PC-9 (cell line): Measurements from ENCODE around the gene EEF2K. TPM values are rescaled to one million over a fixed set of nuclear protein-coding genes. Genes with fewer than 3 reads are reported as not detected.

Experiments used
- BruUV-seq: library from RNA; stranded (reverse); fragments of 400-500 nt; replicated peaks from 2 replicates; lab custom pipeline; 2021; lab: Mats Ljungman, UMichigan
- CTCF ChIA-PET: fragments of 300-600 bp; sonication (Branson Sonifier 250); formaldehyde crosslinking; loops from one replicate; lab custom pipeline; 2022; ENCODE audit warnings: antibody characterized with exemption; lab: Charles Lee
- POLR2A ChIA-PET: fragments of 300-600 bp; sonication (Branson Sonifier 250); formaldehyde crosslinking; loops from one replicate; lab custom pipeline; 2022; ENCODE audit warnings: antibody characterized with exemption; ENCODE audit not compliant: unreplicated experiment; lab: Charles Lee
- DNase-seq, 2 experiments: peaks; one replicate each; pipeline versions ENCODE4 v3.0.0 to v3.0.0-alpha.2; 2015 to 2022; ENCODE audit warnings: mixed read lengths in 1 of 2
- H2AFZ ChIP-seq: fragments of 200-600 bp; sonication (generic); 2 replicates; pipeline ENCODE4 v1.8.1; 2017; ENCODE audit warnings: antibody characterized with exemption
- H3F3A ChIP-seq: fragments of 200-600 bp; sonication (generic); 2 replicates; pipeline ENCODE4 v1.8.1; 2017; ENCODE audit warnings: antibody characterized with exemption, mild to moderate bottlenecking, low read depth; ENCODE audit not compliant: insufficient read depth
- H3K27ac ChIP-seq: fragments of 200-600 bp; sonication (generic); 2 replicates; pipeline ENCODE4 v1.6.1; 2016; ENCODE audit warnings: mixed run types
- H3K27me3 ChIP-seq: fragments of 200-600 bp; sonication (generic); 2 replicates; pipeline ENCODE4 v1.6.1; 2016; ENCODE audit warnings: low read depth, mixed run types; ENCODE audit not compliant: insufficient read depth
- H3K36me3 ChIP-seq: fragments of 200-600 bp; sonication (generic); 2 replicates; pipeline ENCODE4 v1.6.1; 2016; ENCODE audit warnings: low read depth, mixed run types
- H3K4me1 ChIP-seq: fragments of 200-600 bp; sonication (generic); replicated peaks from 2 replicates; pipeline ENCODE4 v1.6.1; 2016; ENCODE audit warnings: mixed run types; ENCODE audit not compliant: insufficient read depth
- H3K4me2 ChIP-seq: fragments of 200-600 bp; sonication (generic); 2 replicates; pipeline ENCODE4 v1.6.1; 2017; ENCODE audit warnings: mixed run types
- H3K4me3 ChIP-seq: fragments of 200-600 bp; sonication (generic); 2 replicates; pipeline ENCODE4 v1.6.1; 2016; ENCODE audit warnings: mixed run types
- H3K79me2 ChIP-seq: fragments of 200-600 bp; sonication (generic); 2 replicates; pipeline ENCODE4 v1.6.1; 2017; ENCODE audit warnings: low read depth, mixed run types
- H3K9me2 ChIP-seq: fragments of 200-600 bp; sonication (generic); 2 replicates; pipeline ENCODE4 v1.8.1; 2017; ENCODE audit warnings: mild to moderate bottlenecking; ENCODE audit not compliant: insufficient read depth
- H3K9me3 ChIP-seq: fragments of 200-600 bp; sonication (generic); 2 replicates; pipeline ENCODE4 v1.8.1; 2016; ENCODE audit warnings: low read depth; ENCODE audit not compliant: insufficient read depth
- H4K20me1 ChIP-seq: fragments of 200-600 bp; sonication (generic); 2 replicates; pipeline ENCODE4 v1.8.1; 2017; ENCODE audit not compliant: insufficient read depth
- EZH2 ChIP-seq: fragments of 200-600 bp; sonication (generic); IDR thresholded peaks from 2 replicates; pipeline ENCODE4 v1.8.0; 2017; ENCODE audit warnings: antibody characterized with exemption, low read depth
- intact Hi-C: fragments of 100-400 bp; cut with micrococcal nuclease; formaldehyde crosslinking; loops from one replicate; pipeline ENCODE4 v1.10.0; 2022; ENCODE audit not compliant: unreplicated experiment
- total RNA-seq: library from RNA; stranded (reverse); gene quantifications from 2 replicates; pipeline ENCODE4 v1.2.3, GENCODE V29; 2021
- TF ChIP-seq, protein P1 (sequence below): fragments of 200-600 bp; sonication (generic); conservative IDR thresholded peaks from 2 replicates; pipeline ENCODE4 v1.6.1; 2017; ENCODE audit warnings: mixed run types, antibody characterized with exemption, mild to moderate bottlenecking, moderate library complexity

The EEF2K gene
- total RNA-seq, 1 experiment from 2014 or later, result 29.8 TPM

DNA sequence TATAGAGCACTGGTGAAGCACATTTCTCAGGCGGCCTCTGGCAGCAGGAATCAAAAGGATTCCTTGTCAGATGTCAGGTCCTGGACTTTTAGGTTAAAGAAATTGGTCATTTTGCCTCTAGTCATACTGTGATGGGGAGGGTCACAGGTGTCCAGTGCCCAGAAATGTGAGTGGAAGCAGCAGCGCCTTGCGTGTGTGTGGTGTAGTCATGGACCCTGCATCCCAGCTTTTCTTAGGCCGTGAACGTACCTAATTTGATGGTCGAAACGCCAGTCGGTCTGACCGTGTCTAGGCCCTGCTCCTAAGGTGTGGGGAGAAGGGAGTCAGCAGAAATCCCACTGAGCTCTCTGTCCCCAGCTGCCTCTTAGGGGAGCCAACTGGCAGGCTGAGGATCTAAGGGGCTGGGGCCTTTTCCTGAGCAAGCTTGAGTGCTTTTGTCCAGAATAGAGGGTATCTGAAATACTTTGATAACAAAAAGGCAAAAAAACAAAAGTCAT lies 123.2 kb downstream of the EEF2K start:
- Histone ChIP-seq H2AFZ (no peak overlapping the region), H3K27ac (no peak overlapping the region), H3K9me3 (no peaks in the 10 kb centered on the region), H3F3A (peaks cover 21% of the 10 kb centered on the region; the same call in 1 of the 2 replicates), H3K4me1 (no peaks in the 10 kb centered on the region), H3K27me3 (no peaks in the 10 kb centered on the region), H3K9me2 (no peaks in the 10 kb centered on the region), H3K79me2 (no peaks in the 10 kb centered on the region), H3K4me3 (no peak overlapping the region), H3K4me2 (no peak overlapping the region), H4K20me1 (peaks cover 14% of the 10 kb centered on the region; the same call in 1 of the 2 replicates), H3K36me3 (peaks cover 22% of the 10 kb centered on the region)
- intact Hi-C loops, result no loop called here
- TF ChIP-seq EZH2, result no peak
- TF ChIP-seq, protein P1, sequence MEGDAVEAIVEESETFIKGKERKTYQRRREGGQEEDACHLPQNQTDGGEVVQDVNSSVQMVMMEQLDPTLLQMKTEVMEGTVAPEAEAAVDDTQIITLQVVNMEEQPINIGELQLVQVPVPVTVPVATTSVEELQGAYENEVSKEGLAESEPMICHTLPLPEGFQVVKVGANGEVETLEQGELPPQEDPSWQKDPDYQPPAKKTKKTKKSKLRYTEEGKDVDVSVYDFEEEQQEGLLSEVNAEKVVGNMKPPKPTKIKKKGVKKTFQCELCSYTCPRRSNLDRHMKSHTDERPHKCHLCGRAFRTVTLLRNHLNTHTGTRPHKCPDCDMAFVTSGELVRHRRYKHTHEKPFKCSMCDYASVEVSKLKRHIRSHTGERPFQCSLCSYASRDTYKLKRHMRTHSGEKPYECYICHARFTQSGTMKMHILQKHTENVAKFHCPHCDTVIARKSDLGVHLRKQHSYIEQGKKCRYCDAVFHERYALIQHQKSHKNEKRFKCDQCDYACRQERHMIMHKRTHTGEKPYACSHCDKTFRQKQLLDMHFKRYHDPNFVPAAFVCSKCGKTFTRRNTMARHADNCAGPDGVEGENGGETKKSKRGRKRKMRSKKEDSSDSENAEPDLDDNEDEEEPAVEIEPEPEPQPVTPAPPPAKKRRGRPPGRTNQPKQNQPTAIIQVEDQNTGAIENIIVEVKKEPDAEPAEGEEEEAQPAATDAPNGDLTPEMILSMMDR, result no peak
- no TSS peak for BruUV-seq
- no peak for DNase-seq
- ChIA-PET CTCF (no interaction called here), POLR2A (interaction anchor here (0.6 kb wide), 1 partner anchor 369 kb away, joined by 4 read pairs; no protein-coding TSS in a partner anchor)

DNA sequence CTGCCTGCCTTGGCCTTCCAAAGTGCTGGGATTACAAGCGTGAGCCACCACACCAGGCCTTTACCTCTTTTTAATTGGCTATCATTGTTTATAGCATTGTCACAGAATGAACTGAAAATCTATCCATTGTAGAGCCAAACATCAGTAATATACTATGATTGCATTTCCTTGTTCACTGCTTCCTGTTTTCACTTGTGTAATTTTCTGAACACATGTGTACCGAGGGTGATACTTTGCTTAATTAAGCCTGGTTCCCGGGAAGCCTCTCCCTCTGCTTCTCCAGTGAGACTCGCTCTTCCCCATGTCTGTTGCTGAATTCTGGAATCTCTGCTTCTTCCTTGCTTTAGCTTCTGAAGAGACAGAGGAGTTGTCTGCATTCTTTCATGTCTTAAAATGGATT lies 124.2 kb downstream of the EEF2K start:
- Histone ChIP-seq H3K4me3 (no peak overlapping the region), H2AFZ (no peak overlapping the region), H3K36me3 (peaks cover 30% of the 10 kb centered on the region), H3K4me1 (no peaks in the 10 kb centered on the region), H3K79me2 (no peaks in the 10 kb centered on the region), H3F3A (peaks cover 21% of the 10 kb centered on the region; the same call in 1 of the 2 replicates), H3K27me3 (no peaks in the 10 kb centered on the region), H3K9me2 (no peaks in the 10 kb centered on the region), H3K4me2 (no peak overlapping the region), H3K27ac (peak overlapping the region; percentile 14; the same call in 1 of the 2 replicates), H3K9me3 (no peaks in the 10 kb centered on the region), H4K20me1 (peaks cover 14% of the 10 kb centered on the region; the same call in 1 of the 2 replicates)
- DNase-seq, result no peak
- no TSS peak for BruUV-seq
- intact Hi-C loops, result no loop called here
- ChIA-PET POLR2A (interaction anchor here (0.7 kb wide), 1 partner anchor 304 kb away, joined by 3 read pairs; no protein-coding TSS in a partner anchor), CTCF (no interaction called here)
- TF ChIP-seq, protein P1, result no peak
- TF ChIP-seq EZH2, result no peak

GRCh38 chr16:22333457-22333994 lies 127.4 kb downstream of the EEF2K start:
- DNase-seq, result no peak
- Histone ChIP-seq H3K4me1 (no peaks in the 10 kb centered on the region), H2AFZ (no peak overlapping the region), H3K4me2 (no peak overlapping the region), H3K27me3 (no peaks in the 10 kb centered on the region), H3K4me3 (no peak overlapping the region), H3K9me2 (no peaks in the 10 kb centered on the region), H3K9me3 (no peaks in the 10 kb centered on the region; the same call in 1 of the 2 replicates), H3K36me3 (peaks cover 48% of the 10 kb centered on the region), H3K27ac (no peak overlapping the region), H3K79me2 (no peaks in the 10 kb centered on the region), H4K20me1 (peaks cover 14% of the 10 kb centered on the region; the same call in 1 of the 2 replicates), H3F3A (peaks cover 28% of the 10 kb centered on the region; the same call in 1 of the 2 replicates)
- TF ChIP-seq, protein P1, result no peak
- no peak for TF ChIP-seq EZH2
- POLR2A ChIA-PET, result no interaction called here
- CTCF ChIA-PET, result no interaction called here
- no TSS peak for BruUV-seq
- intact Hi-C loops, result no loop called here
